Bronchial epithelial cell (primary cell): ENCODE measurements around the gene METAP1D. TPM values are rescaled to one million over a fixed set of nuclear protein-coding genes. Genes with fewer than 3 reads are reported as not detected.

Experiments used
- DNase-seq: peaks from one replicate; pipeline ENCODE4 v3.0.0-alpha.2; 2010; ENCODE audit warnings: low read depth
- FAIRE-seq: peaks from 2 replicates; lab custom pipeline; 2011; peaks lifted over from hg19 to GRCh38; lab: Jason Lieb, UNC
- H3K27me3 ChIP-seq: 2 replicates; pipeline ENCODE4 v1.5.1; 2011; ENCODE audit warnings: low read length; ENCODE audit not compliant: control insufficient read depth, insufficient read depth
- H3K36me3 ChIP-seq: 2 replicates; pipeline ENCODE4 v1.5.1; 2011; ENCODE audit warnings: low read length; ENCODE audit not compliant: control insufficient read depth, insufficient read depth
- H3K4me3 ChIP-seq: 2 replicates; pipeline ENCODE4 v1.5.1; 2011; ENCODE audit warnings: mild to moderate bottlenecking, low read depth, low read length, control low read depth
- CTCF ChIP-seq: IDR thresholded peaks from 2 replicates; pipeline ENCODE4 v1.5.1; 2011; ENCODE audit warnings: mild to moderate bottlenecking, moderate library complexity, low read length, control low read depth, inconsistent platforms; ENCODE audit not compliant: insufficient read depth, severe bottlenecking
- total RNA-seq: library from RNA; depleted of rRNA; stranded (reverse); fragments of >200 nt; gene quantifications from 2 replicates; pipeline ENCODE4 v1.2.1, GENCODE V29; 2014

METAP1D gene
- total RNA-seq, 1 donor from 2014 or later: 2.6 TPM

DNA sequence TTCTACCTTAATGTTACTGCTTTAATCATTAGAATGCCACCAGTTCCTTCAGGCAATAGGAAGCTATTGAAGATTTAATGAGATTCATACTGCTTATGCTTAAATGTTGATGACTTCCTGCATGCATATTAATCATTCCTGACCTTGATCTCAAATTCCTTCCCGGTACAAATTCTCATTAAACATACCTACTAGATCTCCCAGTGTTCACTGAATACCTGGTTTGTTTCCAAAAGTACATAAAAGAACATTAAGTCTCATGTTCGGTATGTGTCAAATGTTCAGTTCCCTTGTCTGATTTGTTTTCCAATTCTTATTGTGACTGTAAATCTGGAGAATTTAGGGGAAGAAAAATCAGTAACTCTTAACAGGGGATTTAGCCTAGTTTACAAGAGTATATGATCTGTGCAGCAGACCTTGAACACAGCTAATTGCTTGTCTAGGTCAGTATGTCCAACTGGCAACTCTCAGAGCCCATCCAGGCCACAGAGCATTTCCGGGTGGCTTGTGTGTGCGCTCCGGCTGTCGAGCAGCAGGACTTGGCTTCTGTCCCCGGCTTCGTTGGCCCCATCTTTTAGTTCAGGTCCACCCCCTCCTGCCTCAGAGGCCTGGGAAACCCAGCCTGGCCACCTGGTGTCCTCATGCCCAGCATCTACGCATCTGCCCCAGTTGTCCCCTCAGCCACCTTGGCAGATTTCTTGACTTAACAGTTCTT is 13.1 kb downstream of the METAP1D start:
- no peak for TF ChIP-seq CTCF
- Histone ChIP-seq H3K27me3 (no peaks in the 10 kb centered on the region), H3K36me3 (no peaks in the 10 kb centered on the region), H3K4me3 (no peak overlapping the region)
- DNase-seq (no peak), FAIRE-seq (no peak)

DNA sequence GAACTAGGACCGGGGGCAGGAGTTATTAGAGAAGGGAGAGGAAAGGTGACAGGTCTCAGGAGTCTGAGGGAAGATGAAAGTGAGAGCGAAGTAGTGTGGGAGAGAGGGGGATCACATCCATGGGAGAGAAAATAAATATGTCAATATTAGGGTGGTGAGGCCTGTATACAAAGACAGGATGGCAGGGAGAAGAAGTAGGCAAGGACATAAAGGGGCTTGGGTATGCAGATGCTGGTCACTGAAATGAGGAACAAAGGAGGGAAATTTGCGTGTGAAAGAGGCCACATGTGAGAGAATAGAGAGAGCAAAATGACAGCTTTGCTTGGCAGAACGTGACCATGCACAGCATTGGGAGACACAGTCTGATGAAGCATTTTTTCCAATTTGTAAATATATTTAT is 13.6 kb downstream of the METAP1D start:
- H3K4me3 ChIP-seq: no peak overlapping the region
- FAIRE-seq (no peak), DNase-seq (no peak)
- no peaks in the 10 kb centered on the region for H3K27me3 ChIP-seq
- H3K36me3 ChIP-seq: no peaks in the 10 kb centered on the region
- no peak for TF ChIP-seq CTCF

DNA sequence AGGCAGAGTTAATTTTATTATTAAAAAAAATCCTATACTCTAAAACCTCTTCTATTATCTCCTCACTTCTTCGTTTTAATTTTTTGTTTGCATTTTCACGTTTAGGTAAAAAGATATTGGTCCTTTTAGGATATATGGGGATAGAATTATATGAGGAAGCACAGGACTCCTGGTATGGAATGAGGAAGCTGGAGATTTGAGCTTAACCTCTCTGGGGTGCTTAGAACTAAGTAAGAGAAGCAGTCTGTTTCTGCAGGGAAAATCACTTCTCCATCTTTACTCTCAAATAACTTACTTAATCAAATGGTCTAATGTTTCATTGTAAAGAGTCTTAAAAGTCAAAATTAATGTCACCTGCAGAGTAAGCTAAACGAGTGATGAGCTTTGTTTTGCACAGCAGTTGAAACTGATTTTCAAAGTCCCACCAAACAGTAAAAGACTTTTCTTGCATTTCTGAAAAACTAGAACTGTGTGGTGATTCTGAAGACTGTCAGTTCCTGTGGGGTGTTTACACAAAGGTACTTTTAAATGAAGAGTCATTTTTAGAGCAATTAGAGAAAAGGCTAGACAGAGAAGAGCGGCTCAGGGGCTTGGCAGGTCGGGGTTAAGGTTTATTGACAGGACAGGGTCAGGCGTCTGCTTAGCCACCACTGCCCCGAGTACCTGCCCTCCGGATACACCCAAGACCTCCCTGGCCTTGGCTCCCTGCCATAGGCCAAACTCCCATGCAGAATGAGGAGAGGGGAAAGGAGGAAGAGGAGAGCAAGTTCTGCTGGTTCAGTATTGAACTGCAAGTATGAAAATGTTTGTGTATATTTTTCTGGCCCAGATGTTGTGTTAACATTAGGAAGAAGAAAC is 21.6 kb downstream of the METAP1D start:
- DNase-seq (no peak), FAIRE-seq (no peak)
- Histone ChIP-seq H3K36me3 (no peaks in the 10 kb centered on the region), H3K27me3 (no peaks in the 10 kb centered on the region), H3K4me3 (no peak overlapping the region)
- TF ChIP-seq CTCF: no peak

- no peak for TF ChIP-seq CTCF
- no peak for DNase-seq
- no peaks in the 10 kb centered on the region for H3K27me3 ChIP-seq
- FAIRE-seq: no peak
- H3K4me3 ChIP-seq: no peak overlapping the region
- no peaks in the 10 kb centered on the region for H3K36me3 ChIP-seq
Measured at GRCh38 chr2:172021955-172022354, 22.2 kb downstream of the METAP1D start.

- no peaks in the 10 kb centered on the region for H3K36me3 ChIP-seq
- no peak overlapping the region for H3K4me3 ChIP-seq
- FAIRE-seq: no peak
- no peak for TF ChIP-seq CTCF
- DNase-seq: no peak
- no peaks in the 10 kb centered on the region for H3K27me3 ChIP-seq
Measured at GRCh38 chr2:172031536-172031935, 31.8 kb downstream of the METAP1D start.
